Measurements from ENCODE around the gene HLA-DMA.
A peak's percentile ranks its signal among the peaks of the same experiment; 100 is the strongest.

HLA-DMA gene

DNA sequence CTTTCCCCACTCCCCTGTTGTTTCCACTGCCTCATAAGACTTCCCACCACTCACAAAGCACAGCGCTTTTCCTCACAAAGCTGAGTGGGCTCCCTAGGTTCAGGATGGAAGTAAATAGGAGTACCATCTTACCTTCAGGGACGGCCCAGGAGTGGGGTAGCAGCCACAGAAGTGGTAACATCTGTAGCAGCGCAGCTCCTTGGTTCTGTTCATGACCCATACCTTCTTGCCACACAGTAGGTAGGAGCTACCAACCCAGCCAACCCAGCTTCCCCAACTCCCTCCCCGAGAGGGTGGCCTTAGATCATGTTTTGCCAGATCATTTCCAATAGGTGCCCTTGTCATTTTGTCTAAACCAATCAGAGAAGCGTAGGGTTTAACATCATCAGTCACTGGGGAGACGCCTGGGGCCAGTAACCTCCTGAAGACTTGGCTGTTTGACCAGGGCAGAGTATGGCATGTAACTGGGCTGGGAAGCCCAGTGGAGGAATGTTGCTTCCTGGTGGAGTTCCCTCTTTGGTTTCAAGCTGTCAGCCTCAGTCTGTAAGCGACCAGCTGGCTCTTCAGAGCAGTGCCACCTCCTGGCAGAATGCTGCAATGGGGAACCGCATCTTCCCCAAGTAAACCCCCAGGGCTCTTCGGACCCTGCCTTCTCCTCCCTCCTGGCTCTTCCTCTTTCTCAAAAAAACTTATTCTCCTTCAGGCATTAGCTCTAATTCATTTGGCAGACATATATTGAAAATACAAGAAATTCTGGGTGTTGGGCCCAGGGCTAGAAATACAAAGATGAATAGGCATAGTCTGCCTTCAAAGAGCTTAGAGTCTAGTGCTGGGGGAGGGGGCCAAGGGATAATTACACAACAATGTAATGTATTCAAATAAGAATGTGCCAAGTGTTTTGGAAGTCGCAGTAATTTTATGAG is at the start of gene HLA-DMA:
TSS of gene HLA-DMA (minus strand) at position 281 of the 923 bp plus-strand sequence. CDS start at position 220, 61 bp downstream.
- peak within 1 kb of the TSS; percentile 40 for H3K4me3 ChIP-seq (ENCODE audit: low read depth, low read length)
- peak; percentile 97 for DNase-seq (ENCODE audit: low read depth)
- TF ChIP-seq, protein P1, sequence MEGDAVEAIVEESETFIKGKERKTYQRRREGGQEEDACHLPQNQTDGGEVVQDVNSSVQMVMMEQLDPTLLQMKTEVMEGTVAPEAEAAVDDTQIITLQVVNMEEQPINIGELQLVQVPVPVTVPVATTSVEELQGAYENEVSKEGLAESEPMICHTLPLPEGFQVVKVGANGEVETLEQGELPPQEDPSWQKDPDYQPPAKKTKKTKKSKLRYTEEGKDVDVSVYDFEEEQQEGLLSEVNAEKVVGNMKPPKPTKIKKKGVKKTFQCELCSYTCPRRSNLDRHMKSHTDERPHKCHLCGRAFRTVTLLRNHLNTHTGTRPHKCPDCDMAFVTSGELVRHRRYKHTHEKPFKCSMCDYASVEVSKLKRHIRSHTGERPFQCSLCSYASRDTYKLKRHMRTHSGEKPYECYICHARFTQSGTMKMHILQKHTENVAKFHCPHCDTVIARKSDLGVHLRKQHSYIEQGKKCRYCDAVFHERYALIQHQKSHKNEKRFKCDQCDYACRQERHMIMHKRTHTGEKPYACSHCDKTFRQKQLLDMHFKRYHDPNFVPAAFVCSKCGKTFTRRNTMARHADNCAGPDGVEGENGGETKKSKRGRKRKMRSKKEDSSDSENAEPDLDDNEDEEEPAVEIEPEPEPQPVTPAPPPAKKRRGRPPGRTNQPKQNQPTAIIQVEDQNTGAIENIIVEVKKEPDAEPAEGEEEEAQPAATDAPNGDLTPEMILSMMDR (IDR thresholded peaks at IDR 0.05; ENCODE audit: control insufficient read depth, extremely low read depth, insufficient read depth): peak; percentile 65

DNA sequence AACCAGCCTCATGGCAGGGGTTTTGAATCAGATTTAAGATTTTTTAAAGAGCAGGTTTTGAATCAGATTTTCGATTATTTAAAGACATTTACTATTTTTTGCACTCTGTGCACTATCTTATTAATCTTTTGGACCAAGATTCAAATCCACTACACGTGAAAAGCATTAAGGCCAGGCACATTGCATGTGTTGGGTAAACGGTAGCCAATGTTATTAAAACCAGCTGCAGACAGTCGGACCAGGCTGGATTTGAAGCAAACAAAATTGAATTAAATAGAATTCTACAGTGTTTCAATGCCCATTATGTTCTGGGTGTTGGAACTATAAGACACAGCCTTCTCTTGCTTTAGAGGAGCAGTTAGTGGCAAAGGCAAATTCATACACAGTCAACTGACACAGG is 48.8 kb upstream of the HLA-DMA start:
- DNase-seq (ENCODE audit: low read depth): no peak
- TF ChIP-seq, protein P1 (IDR thresholded peaks at IDR 0.05; ENCODE audit: control insufficient read depth, extremely low read depth, insufficient read depth): no peak
- H3K4me3 ChIP-seq (ENCODE audit: low read depth, low read length): no peak overlapping the region

DNA sequence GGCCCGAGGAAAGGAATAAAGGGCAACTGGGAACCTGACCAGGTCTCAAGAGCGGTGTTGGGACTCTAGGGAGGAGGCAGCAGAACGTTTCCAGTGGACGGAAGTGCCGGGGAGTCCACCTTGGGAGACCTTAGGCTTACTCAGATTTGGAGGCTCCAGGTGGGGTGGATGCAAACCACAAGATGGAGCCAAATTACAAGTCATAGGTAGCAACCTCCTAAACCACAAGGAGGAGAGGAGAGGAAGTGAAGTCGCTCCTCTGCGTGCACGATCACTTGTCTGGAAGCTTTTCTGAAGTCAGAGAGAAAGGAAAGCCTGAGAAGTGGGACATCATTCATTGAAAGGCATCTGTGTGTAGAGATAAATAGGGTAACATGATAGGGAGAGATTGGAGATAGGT is 47.2 kb upstream of the HLA-DMA start:
- TF ChIP-seq, protein P1 (IDR thresholded peaks at IDR 0.05; ENCODE audit: control insufficient read depth, extremely low read depth, insufficient read depth): peak; percentile 50
- no peak overlapping the region for H3K4me3 ChIP-seq (ENCODE audit: low read depth, low read length)
- no peak for DNase-seq (ENCODE audit: low read depth)

- no peak overlapping the region for H3K4me3 ChIP-seq (ENCODE audit: low read depth, low read length)
- no peak for DNase-seq (ENCODE audit: low read depth)
- TF ChIP-seq, protein P1 (IDR thresholded peaks at IDR 0.05; ENCODE audit: control insufficient read depth, extremely low read depth, insufficient read depth): no peak
Measured at GRCh38 chr6:32995448-32995847, 42.6 kb upstream of the HLA-DMA start.

GRCh38 chr6:32993363-32993973 is 40.6 kb upstream of the HLA-DMA start:
- H3K4me3 ChIP-seq (ENCODE audit: low read depth, low read length): no peak overlapping the region
- no peak for DNase-seq (ENCODE audit: low read depth)
- TF ChIP-seq, protein P1 (IDR thresholded peaks at IDR 0.05; ENCODE audit: control insufficient read depth, extremely low read depth, insufficient read depth): no peak

- TF ChIP-seq, protein P1 (IDR thresholded peaks at IDR 0.05; ENCODE audit: control insufficient read depth, extremely low read depth, insufficient read depth): no peak
- no peak overlapping the region for H3K4me3 ChIP-seq (ENCODE audit: low read depth, low read length)
- DNase-seq (ENCODE audit: low read depth): no peak
Measured at GRCh38 chr6:32991972-32992371, 39.1 kb upstream of the HLA-DMA start.
